ENCODE measurements around the gene RPS28. TPM values are rescaled to one million over a fixed set of nuclear protein-coding genes. Genes with fewer than 3 reads are reported as not detected.

RPS28 gene
- total RNA-seq, 4 donors from 2014 or later = 275 to 526 (median 413) TPM

- intact Hi-C loops (cut with DNase I; ENCODE audit: low total_unique reads) (no loop called here), in situ Hi-C loops (cut with MboI; ENCODE audit: low pct_ligation_motif_present in 1 of 4, low pct_unique_long_range_greater_than_20kb in 1 of 4, low sequenced_read_pairs in 3 of 4) (no loop called here)
- TF ChIP-seq POLR2AphosphoS5 (IDR thresholded peaks at IDR 0.05) (no peak), CTCF (IDR thresholded peaks at IDR 0.05) (no peak), EP300 (IDR thresholded peaks at IDR 0.05; ENCODE audit: low read depth) (no peak), POLR2A (IDR thresholded peaks at IDR 0.05) (no peak)
- Histone ChIP-seq H3K36me3 (peaks cover 0 to 5% (median 0%) of the 10 kb centered on the region in 4 donors), H3K27ac (peak overlapping the region in 2 of 4 donors; percentile 83), H3K4me3 (no peak overlapping the region), H3K27me3 (no peaks in the 10 kb centered on the region), H3K9me3 (no peaks in the 10 kb centered on the region), H3K4me1 (peaks cover 17 to 34% (median 29%) of the 10 kb centered on the region in 4 donors)
- WGBS, 2 donors (ENCODE audit: low coverage in 1 of 2) = 80 to 83% methylated on average over 7 to 33 of the region's 33 CpGs
- DNase-seq = peak; percentile 19
These were observed 16.3 kb upstream of the RPS28 start for GRCh38 chr19:8304841-8305621.

GRCh38 chr19:8305798-8306197, 15.5 kb upstream of the RPS28 start:
- 87% methylated on average over 4 of the region's 4 CpGs; no CpG with 5 or more reads in 1 of the 2 donors for WGBS, 2 donors (ENCODE audit: low coverage in 1 of 2)
- intact Hi-C loops (cut with DNase I; ENCODE audit: low total_unique reads) = no loop called here
- DNase-seq = peak; percentile 8
- Histone ChIP-seq H3K4me1 (peaks cover 17 to 34% (median 29%) of the 10 kb centered on the region in 4 donors), H3K27ac (peak overlapping the region; percentile 73 to 84 (median 83)), H3K4me3 (peak overlapping the region in 1 of 4 donors; percentile 59), H3K27me3 (no peaks in the 10 kb centered on the region), H3K9me3 (no peaks in the 10 kb centered on the region), H3K36me3 (peaks cover 0 to 7% (median under 1%) of the 10 kb centered on the region in 4 donors)
- TF ChIP-seq POLR2A (IDR thresholded peaks at IDR 0.05) = no peak
- TF ChIP-seq POLR2AphosphoS5 (IDR thresholded peaks at IDR 0.05) = no peak
- no peak for TF ChIP-seq EP300 (IDR thresholded peaks at IDR 0.05; ENCODE audit: low read depth)
- TF ChIP-seq CTCF (IDR thresholded peaks at IDR 0.05) = no peak
- in situ Hi-C loops (cut with MboI; ENCODE audit: low pct_ligation_motif_present in 1 of 4, low pct_unique_long_range_greater_than_20kb in 1 of 4, low sequenced_read_pairs in 3 of 4) = no loop called here

- peak overlapping the region; percentile 73 to 84 (median 83) for H3K27ac ChIP-seq
- H3K36me3 ChIP-seq = peaks cover 0 to 12% (median 2%) of the 10 kb centered on the region in 4 donors
- no peaks in the 10 kb centered on the region for H3K9me3 ChIP-seq
- peak overlapping the region in 3 of 4 donors; percentile 8 to 59 (median 33) for H3K4me3 ChIP-seq
- peak; percentile 59 for DNase-seq
- TF ChIP-seq POLR2AphosphoS5 (IDR thresholded peaks at IDR 0.05) (no peak), POLR2A (IDR thresholded peaks at IDR 0.05) (no peak), EP300 (IDR thresholded peaks at IDR 0.05; ENCODE audit: low read depth) (no peak), CTCF (IDR thresholded peaks at IDR 0.05) (no peak)
- intact Hi-C loops (cut with DNase I; ENCODE audit: low total_unique reads) (no loop called here), in situ Hi-C loops (cut with MboI; ENCODE audit: low pct_ligation_motif_present in 1 of 4, low pct_unique_long_range_greater_than_20kb in 1 of 4, low sequenced_read_pairs in 3 of 4) (no loop called here)
- H3K27me3 ChIP-seq = no peaks in the 10 kb centered on the region
- 58% methylated on average over 17 of the region's 17 CpGs; no CpG with 5 or more reads in 1 of the 2 donors for WGBS, 2 donors (ENCODE audit: low coverage in 1 of 2)
- H3K4me1 ChIP-seq = peaks cover 17 to 36% (median 29%) of the 10 kb centered on the region in 4 donors
These were observed 14.9 kb upstream of the RPS28 start for GRCh38 chr19:8306235-8307054.

All from transverse colon (tissue), 4 donors.